ENCODE results near the gene MCM3AP.

The MCM3AP gene

DNA sequence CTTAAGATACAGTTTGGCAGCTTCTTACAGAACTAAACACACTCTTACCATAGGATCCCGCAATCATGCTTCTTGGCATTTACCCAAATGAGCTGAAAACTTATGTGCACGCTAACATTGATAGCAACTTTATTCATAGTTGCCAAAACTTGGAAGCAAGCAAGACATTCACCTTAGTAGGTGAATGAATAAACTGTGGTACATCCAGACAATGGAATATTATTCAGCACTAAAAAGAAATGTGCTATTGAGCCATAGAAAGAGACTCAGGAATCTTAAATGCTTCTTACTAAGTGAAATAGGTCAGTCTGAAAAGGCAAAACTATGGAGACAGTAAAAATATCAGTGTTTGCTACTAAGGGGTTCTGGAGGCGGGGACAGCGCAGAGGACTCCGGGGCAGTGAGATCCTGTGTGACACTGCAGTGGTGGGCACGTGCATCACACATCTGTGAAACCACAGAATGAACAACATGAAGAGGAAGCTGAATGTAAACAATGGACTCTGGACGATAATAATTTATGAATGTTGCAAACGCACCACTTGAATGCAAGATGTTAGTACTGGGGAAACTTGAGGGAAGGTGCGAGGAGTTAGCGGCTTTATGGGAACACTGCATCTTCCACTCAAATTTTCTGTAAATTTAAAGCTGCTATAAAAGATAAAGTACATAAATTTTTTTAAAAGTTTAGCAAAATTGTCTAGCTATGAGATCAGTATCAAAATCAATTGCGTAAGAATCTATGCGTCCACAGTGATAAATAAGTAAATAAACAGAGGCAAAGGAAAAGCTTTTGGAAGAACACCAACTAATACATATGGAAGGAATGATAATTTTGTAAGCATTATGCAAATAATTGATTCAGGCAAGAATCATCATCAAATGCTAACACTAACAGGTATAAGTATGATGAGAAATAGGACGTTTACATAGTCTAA is 85.7 kb downstream of the MCM3AP start:
- no peak for DNase-seq

DNA sequence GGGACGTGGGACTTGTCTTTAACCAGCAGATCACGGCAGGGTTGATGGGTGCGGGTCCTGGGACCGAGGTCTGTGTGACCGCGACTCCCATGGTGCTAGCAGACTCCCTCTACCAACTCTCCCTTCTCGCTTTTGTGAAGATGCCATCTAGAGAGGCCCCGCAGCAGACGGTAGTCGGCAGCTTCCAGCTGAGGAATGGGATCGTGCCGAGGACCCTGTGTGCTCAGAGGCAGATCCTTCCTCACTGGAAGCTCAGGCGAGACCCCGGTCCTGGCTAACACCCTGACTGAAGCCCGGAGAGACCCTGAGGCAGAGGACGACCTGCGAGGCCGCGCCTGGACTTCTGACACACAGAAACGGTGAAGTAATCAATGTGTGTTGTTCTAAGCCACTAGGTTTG is 88.7 kb downstream of the MCM3AP start:
- DNase-seq = no peak

DNA sequence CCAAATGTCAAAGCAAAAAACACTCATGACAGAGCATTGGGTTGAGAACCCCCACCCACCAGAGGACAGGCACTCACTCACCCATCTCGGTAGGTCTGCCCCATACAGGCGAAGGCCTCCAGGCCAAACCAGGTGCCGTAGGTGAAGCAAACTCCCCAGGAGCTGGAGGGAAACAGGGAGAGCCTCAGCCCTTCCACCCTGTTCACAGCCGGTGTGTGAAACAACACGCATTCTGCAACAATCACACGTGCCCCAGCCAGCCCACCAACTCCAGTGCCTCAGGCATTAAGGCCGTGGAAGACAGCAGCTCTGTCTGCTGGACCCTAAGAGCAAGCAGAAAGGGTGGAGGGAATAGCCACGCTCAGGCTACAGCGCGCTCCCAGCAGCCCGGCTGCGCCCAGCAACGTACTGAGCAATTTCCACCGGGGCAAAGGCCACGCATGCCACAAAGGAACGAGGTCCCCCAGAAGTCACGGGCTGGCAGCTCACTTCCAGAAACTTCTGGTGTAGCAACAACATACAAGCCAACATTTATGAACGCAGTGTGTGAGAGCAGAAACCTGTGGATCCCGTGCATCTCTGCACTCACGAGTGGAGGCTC is 89.7 kb downstream of the MCM3AP start:
- DNase-seq = no peak

DNA sequence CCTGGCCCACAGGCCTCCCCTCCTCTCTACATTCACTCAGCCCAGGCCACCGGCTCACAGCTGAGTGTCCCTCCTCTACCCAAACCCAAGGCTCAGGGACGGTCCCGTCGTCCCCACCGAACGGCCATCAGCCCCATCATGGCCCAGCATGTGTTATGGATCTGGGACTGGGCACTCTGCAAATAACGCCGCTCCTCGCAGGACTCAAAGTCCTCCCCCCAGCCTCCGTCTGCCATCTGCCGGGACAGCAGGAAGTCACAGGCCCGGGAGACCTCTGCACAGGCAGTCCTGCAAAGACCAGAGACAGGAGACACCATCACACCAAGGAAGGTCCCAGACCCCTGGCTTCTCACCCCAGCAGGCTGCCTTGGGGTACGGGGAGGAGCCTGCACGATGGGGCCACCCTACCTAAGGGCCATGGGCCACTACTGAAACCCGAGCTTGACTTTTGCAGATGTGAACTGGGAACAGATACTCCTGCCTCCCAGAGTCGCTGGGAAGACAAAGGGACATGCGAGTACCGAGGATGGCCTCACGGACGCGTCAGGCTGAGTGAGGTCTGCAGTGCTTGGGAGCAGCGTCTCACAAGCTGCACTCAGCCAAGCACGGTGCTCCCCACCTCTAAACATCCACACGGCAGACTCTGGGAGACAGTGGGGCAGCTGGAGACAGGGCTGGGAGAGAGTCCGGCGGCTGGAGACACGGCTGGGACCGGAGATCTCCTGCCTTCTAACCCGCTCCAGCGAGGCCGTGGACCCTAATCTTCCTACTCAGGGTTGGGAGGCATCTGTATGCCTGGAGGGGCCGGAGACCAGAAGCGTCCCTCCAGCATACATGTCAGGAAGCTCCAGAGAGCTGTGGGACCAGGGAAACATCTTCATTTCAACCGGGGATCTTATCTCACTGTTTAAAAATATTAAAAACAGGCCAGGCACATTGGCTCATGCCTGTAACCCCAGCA is 90.8 kb downstream of the MCM3AP start:
- DNase-seq = no peak

DNA sequence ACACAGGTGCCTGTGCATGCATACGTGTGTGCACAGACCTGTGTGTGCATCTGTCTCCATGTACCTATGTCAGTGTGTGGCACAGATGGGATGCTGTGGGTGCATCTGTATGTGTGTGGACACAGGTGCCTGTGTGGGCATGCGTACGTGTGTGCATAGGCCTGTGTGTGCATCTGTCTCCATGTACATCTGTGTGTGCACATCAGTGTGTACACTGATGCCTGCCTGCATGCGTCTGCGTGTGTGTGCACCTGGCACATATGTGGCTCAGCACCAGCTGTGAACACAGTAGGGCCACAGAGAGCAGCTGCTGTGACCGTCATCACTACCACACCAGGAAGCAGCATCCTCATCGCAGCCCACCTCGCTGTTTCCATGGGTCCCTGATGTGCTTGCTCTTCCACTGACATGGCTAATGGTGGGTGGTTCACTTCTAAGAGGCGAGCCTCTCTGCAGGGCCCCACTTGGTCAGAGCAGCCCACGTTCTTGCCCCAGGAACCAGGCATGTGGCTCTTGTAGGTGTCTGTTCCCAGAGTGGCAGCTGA is 91.5 kb downstream of the MCM3AP start:
- DNase-seq = no peak

DNA sequence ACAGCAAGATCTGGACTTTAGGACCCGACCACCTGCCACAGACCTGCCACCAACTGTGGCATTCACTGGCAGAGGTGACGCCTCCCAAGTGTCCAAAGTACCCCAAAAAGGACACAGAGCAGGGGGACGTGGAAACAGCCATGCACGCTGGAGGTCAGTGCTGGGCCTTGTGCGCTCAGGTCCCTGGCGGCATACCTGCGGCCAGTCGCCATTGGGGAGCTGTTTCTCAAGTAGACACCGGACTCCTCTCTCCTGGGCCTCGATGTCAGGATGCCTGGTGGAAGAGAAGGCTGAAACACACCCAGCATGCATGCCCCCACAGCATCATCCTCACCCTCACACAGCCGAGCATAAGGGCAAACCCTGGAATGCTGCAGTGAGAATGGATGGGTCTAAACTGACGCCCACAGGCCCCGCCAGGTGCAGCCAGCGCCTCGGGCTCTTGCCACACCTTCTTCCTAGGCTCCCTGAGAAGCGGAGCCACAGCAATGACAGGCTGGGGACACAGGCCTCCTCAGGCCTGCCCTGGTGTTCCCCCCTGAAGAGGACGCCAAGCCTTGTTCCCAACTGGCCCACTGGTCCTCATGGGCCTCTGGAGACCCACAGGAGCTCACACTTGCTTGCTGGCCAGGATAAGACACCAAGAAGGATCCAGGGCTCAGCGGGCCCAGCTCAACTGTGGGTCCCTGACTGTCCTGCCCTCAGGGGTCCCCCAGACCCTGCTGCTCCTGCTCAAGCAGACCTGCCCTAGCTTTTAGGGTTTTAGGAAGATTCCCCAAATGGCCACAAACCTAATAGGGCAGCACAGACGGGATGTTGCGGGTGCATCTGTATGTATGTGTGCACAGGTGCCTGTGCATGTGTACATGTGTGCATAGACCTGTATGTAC is 93.5 kb downstream of the MCM3AP start:
- no peak for DNase-seq

DNA sequence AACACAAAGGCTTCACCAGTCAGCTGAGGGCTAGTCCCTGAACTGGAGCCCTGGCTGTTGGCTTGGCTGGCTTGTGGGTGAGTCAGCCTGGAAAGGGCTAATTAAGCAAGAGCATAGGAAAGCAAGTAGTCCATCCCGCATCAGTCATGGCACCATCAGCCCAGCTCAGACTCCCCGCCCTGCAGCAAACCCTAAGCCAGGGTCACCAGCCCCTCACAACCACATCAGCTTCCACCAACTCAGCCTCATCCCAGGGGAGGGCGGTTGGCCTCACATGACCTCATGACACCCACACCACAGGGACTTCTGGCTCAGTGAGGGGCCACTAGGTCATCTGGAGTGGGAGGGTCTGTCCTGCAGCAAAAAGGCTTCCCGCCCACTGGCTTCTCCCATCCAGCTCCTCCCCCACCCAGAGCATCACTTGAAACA is 94.1 kb downstream of the MCM3AP start:
- DNase-seq = peak; percentile 61

DNA sequence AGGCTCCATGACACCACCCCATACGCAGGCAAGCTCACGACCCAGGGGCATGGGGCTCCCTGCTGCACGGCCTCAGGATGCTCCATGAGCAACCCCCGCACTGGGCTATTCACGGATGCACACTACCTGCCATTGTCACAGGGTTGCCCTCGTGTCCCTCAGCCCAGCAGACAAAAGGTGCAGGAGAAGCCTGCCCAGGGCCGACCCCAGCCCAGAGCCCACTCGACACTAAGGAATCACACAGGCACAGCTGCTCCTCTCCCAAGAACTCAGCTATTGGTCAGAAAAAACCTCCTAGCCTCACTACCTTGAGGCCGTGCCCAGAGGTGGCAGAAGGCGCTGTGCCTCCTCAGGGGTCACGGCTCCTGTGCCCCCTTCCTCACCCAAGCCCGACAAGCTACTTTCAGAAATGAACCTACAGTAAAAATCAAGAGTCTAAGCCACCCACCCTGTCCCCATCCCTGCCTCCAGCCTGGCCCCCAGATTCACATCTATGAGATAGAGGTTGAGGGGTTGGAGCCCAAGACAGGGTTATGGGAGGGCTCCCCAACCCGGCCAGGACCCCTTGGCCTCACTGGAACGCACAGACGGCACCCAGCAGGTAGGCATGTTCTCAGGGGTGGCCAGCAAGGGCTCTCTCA is 94.8 kb downstream of the MCM3AP start:
- no peak for DNase-seq

DNA sequence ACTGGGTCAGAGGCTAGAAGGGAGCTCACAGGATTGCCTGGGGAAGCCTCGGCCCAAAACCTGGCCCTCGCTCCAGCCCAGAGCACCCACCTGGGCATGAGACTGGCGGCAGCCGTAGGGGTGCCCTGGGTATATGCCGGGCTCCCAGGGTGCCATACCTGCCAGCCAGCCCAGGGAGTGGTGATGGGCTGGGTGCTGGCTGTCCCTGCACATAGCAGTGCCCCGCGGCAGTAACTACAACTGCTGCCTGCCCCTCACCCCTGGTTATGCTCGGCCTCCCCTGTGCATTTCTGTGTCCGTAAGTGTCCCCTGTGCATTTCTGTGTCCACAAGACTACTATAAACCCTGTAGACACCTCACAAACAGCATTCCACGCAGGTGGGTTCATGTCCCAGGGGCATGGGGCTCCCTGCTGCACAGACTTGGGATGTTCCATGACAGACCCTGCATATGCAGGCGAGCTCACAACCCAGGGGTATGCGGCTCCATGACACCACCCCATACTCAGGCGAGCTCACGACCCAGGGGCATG is 95.4 kb downstream of the MCM3AP start:
- no peak for DNase-seq

DNA sequence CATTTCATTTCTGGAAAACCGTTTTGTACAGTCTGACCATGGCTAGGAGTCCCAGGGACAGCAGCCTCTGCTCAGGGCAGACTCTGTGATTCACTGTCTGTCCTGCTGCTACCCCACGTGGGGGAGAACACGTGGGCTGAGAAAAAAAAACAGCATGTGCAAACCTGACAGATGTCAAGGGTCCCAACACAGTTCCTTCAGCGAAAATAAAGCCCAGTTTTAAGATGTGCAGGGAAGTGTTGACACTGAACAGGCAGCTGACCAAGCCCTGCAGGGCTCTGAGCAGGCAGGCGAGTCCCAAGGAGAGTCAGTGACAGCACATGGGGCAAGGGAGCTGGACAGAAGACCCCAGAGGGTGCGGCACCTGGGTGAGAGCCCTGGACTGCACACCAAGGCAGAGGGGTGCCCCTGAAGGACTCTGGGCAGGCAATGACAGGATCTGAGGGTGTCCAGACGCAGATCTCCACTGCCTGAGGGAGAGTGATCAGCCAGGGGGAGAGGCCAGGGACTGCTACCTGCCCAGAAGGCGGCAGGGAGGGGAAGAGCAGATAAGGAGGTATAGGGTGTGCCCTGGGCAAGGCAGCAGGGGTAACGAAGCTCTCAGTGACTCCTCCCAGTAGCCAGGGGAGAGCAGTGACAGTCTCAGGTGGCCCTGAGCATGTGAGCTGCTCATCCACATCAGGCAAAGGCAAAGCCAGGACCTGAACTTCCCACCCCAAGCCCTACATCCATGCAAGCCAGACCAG is 96.0 kb downstream of the MCM3AP start:
- peak; percentile 28 for DNase-seq

DNA sequence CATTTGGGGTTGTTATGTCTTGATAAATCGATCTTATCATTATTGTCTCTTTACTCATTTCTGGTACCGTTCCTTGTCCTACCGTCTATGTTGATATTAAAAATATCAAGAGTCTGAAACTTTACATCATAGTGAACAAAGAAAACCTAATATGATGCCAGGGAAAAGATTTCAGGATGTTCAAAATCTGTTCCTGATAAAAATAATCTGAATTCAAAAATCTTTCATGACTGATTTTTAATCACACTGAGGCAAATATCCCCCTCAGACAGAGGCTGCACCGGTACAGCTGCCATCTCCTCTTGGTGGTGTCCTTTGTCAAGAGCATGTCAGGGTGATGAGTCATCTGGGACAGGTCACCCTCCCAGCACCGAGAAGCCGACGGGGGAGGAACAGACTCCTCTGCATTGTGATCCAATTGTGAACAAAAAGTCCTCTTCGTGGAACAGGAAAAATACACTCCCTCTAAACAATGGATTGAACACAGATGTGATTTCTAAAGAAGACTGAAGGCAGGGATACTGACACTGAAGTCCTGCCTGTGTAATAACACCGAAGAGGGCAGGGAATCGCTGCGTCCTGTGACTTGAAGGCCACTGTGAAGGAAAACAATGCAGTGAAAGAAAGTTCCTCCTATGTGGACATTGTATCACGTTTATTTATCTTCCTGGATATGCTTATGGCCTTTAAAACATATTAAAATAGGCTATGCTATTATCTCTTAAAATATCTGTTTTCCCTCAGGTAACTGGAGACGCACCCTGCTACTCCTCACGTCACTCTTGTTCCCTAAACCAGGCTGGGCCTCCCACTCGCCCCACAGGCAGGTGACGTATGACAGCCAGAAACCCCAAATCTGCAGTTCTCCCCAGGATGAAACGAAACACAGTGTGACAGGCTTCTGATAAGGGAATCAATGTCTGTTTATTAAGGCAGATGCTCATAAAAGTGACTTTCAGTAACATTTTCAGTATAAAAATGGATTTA is 96.9 kb downstream of the MCM3AP start:
- peak; percentile 67 for DNase-seq

DNA sequence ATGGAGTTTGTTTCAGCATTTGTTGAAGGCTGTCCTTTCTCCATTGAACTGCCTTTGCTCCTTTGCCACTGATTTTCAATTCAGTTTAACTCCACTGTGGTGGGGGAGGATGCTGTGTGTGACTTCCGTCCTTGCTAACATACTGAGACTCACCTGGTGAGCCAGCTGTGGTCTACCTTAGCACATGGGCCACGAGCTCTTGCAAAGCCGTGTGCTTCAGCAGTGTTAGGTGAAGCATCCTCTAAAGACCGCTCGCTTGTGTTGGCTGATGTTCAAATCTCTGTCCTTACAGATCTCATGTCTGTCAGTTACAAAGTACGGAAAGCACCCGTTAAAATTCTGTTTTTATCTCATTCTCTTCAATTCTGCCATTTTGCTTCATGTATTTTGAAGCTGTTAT is 97.6 kb downstream of the MCM3AP start:
- DNase-seq = no peak

DNA sequence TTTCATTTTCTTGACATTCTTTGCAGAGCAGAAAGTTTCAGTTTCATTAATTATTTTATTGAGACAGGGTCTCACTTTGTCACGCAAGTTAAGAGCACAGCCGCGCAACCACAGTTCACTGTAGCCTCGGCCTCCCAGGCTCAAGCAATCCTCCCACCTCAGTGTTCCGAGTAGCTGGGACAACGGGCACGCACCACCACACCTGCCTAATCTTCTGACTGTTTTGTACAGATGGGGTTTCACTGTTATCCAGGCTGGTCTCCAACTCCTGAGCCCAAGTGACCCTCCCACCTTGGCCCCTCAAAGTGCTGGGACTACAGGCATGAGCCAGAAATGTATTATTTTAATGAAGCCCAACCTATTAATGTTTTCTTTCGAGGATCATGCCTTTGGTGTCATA is 98.2 kb downstream of the MCM3AP start:
- no peak for DNase-seq

DNA sequence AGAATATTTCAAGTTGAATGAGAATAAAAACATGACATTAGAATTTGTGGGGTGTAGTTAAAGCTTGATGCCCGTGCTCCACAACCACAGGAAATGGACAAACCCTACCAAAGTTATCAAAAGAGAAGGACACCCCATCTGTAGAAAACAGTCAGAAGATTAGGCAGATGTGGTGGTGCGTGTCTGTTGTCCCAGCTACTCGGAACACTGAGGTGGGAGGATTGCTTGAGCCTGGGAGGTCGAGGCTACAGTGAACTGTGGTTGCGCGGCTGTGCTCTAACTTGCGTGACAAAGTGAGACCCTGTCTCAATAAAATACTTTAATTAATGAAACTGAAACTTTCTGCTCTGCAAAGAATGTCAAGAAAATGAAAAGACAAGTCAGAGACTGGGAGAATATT is 99.7 kb downstream of the MCM3AP start:
- no peak for DNase-seq
